Ecto neural progenitor cell (in vitro differentiated cells): ENCODE results near the gene SLC27A2.

Experiments used
- DNase-seq: peaks from one replicate; pipeline ENCODE4 v3.0.0-alpha.2; 2018; ENCODE audit warnings: low spot score

Gene SLC27A2

GRCh38 chr15:50241684-50242450 is 59.9 kb downstream of the SLC27A2 start:
- DNase-seq, result no peak

DNA sequence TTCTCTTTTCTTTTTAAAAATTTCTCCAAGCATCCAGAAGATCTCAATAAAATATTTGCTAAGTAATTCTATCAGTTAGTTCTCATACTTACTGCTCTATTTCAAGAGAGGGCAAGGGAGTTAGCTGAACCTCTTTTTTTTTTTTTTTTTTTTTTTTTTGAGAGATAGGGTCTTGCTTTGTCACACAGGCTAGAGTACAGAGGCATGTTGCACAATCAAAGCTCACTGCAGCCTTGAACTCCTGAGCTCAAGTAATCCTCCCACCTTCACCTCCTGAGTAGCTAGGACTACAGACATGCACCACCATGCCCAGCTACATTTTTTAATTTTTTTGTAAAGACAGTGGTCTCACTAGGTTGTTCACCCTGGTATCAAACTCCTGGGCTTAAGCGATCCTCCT is 62.2 kb downstream of the SLC27A2 start:
- no peak for DNase-seq

- DNase-seq, result no peak
Observed at GRCh38 chr15:50244959-50245624, 63.1 kb downstream of the SLC27A2 start.

- DNase-seq, result no peak
Observed at GRCh38 chr15:50246631-50247030, 64.6 kb downstream of the SLC27A2 start.

- no peak for DNase-seq
Observed at GRCh38 chr15:50247819-50248655, 66.0 kb downstream of the SLC27A2 start.

DNA sequence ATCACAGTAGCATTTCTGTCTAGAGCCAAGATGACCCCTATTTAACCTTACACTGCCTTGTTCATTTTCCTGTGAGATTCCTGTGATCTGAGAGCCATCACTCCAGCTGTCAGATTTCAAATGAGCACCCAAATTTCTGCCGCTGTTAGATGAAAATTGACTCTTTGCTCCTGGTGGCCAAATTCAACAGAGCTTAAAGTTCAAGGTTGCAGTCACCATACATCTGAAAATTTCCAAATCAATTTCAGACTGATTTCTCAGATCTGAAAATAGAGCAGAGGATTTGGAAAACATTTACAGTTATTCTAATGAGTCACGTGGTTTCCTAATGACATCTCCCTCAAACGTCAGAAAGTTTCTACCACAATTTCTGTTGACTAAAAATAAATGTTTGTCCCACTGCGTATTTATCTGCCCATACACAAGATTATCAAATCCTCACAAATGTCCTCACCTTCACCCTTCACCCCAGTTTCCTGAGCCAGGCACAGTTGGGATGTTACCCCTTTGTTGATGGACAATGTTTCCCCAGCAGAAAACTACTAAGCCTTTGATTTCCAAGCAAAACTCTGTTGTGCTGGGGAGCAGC is 67.1 kb downstream of the SLC27A2 start:
- no peak for DNase-seq

- DNase-seq, result no peak
Observed at GRCh38 chr15:50249704-50250103, 67.7 kb downstream of the SLC27A2 start.

- DNase-seq, result no peak
Observed at GRCh38 chr15:50250760-50251394, 68.9 kb downstream of the SLC27A2 start.

GRCh38 chr15:50251638-50252182 is 69.7 kb downstream of the SLC27A2 start:
- no peak for DNase-seq

DNA sequence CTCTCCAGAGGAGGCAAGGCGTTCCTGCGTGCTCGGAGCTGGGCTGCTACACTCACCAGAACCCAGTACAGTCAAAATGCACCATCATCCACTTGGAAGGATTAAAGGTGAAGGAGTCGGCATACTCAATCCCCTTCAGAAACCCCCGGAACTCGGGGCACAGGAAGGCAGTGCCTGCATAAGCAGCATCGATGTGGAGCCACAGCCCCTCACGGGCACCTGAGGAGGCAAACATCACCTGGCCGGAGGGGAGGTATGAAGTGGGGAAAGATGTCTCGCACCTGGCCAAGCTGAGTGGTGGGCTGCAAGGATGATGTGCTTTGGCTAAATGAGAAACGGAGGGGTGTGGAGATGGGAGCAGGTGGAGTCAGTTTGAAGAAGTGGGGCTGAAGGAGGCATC is 70.6 kb downstream of the SLC27A2 start:
- DNase-seq, result no peak

DNA sequence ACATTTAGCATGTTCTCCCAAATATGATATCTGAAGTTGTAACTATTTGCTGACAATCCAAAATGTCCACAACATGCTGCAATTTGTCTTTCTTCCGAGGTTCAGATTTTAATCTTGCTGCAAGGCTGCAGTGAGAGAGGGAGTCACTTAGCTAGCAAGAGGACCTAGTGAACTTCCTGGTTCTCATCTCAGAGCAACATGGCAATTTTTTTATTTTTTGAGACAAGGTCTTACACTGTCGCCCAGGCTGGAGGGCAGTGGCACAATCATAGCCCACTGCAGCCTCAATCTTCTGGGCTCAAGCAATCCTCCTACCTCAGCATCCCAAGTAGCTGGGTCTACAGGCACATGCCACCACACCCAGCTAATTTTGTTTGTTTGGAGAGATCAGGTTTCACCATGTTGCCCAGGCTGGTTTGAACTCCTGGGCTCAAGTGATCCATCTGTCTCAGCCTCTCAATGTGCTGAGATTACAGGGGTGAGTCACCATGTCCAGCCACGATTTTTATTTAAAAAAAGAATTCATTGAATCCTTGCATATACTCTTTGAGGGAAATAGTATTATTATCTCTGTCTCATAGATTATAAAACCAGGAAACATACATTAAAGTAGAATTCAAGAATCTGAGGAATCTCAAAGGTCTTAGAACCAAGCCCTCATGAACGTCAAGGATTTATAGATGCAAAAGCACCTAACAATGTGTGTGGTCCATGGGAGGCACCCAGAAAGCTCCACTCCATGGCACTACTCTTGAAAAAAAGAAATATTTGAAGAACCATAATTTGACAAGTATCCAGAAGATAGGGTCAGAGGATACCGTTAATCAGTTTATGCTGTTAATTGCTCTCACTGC is 74.4 kb downstream of the SLC27A2 start:
- no peak for DNase-seq

- DNase-seq, result no peak
Observed at GRCh38 chr15:50257332-50257731, 75.3 kb downstream of the SLC27A2 start.

DNA sequence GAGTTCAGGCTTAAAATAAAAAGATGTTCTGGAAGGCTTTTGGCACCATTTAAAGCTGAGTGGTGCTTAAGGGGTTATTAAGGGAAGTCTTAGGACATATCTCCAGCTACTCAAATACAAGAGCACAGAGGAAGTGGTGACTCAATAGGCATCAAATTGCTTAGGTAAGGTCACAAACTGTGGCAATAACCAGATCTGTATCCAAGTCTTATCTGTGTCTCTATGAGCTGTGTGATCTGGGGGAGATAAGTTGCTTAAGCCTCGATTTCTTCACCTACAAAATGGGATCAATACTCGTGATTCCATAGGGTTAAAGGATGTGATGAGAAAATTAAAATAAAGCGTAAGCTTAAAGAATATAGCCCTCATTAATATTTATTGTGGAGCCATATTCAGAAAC is 75.9 kb downstream of the SLC27A2 start:
- DNase-seq, result no peak

- DNase-seq, result no peak
Observed at GRCh38 chr15:50259276-50259675, 77.3 kb downstream of the SLC27A2 start.

DNA sequence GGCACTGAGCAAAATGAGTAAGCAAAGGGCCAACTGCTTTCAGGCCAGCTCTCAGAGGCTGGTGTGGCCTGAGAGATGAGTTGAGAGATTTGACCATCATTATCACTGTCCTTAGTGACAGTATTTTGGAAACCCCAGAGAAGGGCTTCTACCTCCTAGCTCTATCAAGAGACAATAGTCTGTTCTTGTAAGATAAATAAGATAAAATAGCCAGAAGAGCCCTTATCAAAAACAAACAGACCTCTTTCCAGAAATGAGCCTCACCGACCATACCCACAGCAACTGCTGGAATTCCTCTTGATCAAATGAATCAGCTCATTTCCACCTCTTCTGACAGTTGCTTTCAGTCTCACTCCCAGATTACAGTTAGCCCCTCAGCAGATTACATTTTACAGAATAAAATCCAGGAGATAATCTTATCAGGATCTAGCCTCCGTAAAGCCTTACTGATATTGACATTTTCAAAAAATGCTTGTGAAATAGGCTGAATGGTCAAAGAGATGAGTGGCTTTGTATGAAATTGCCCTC is 79.0 kb downstream of the SLC27A2 start:
- no peak for DNase-seq

DNA sequence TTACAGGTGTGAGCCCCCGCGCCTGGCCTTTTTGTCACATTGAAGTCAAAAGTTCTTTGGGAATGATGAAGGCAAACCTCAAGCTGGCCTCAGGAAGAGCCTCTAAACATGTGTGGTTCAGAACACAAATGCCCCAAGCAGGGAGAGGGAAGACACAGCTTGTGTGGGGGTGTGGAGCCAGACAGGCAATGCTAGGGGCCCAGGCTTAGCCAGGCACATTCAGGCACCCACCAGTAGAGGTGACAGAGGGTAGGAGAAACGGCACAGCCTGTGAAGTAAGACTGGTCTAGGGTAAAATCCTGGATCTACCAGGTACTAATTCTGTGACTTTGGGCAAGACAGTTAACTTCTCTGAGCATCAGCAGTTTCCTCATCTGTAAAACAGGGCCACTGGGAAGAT is 80.0 kb downstream of the SLC27A2 start:
- no peak for DNase-seq

DNA sequence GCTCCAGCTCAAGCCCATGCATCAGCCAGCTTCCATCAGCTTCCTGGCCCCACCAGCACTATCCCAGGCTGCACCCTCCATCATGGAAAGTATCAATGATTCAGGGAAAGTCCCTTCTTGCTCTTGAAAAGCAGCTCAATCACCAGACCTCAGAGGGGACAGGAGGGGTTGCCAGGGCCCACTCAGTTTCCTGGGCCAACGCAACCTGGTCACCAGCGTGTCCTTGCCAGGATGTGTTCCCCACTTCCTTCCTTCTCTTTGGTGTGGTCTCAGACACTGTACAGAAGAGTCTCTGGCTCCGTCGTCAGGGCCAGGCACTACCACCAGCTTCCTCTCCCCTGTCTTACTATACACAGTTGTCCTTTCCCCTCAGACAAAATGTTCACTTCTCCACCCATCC is 80.5 kb downstream of the SLC27A2 start:
- no peak for DNase-seq

GRCh38 chr15:50265620-50266019 is 83.6 kb downstream of the SLC27A2 start, which contains the start of gene HDC:
Gene HDC (minus strand): TSS chr15:50265726. CDS start chr15:50265623, 103 bp downstream.
- DNase-seq, result no peak

DNA sequence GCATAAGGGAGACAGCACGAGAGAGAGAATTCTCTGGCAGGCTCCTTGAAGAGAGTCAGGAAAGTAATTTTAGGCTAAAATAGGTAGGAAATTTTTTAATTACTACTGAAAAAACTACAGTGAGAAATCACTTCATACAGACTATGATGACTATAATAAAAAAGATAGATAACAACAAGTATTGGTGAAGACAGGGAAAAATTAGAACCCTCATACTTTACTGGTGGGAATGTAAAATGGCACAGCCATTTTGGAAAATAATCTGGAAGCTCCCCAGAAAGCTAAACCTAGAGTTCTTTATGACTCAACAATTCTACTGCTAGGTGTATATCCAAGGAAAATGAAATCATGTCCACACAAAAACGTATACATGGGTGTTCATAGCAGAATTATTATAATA is 85.6 kb downstream of the SLC27A2 start:
- no peak for DNase-seq

DNA sequence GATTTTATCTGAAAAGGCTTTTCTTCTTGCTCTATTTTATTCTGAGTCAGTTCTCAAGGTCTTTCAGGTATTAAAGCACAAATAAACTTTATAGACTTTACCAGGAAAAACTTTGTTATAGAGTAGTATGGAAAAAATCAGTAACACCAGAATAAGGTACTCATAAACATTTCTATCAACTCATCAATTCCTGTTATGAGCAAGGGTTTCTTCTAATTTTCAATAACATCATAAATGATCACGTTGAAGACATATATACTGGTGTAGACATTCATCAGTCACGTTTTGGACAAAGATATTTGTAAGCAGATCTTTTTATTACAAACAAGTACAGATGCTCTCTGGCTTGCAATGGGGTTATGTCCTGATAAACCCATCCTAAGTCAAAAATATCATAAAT is 93.1 kb downstream of the SLC27A2 start:
- DNase-seq, result no peak
